Ovary (tissue), 9 donors: ENCODE measurements around the gene ATP6V1F. TPM values are rescaled to one million over a fixed set of nuclear protein-coding genes. Genes with fewer than 3 reads are reported as not detected.

Experiments used
- DNase-seq, 5 donors: peaks; one replicate each; pipeline ENCODE4 v3.0.0-alpha.2; 2019 to 2020
- H3K27ac ChIP-seq, 2 donors: fragments of 200-600 bp; one replicate each; pipeline versions ENCODE4 v1.5.1 to v1.8.0; 2019 to 2022
- H3K27me3 ChIP-seq: fragments of 200-600 bp; one replicate; pipeline ENCODE4 v1.8.0; 2022
- H3K36me3 ChIP-seq: fragments of 200-600 bp; sonication (generic); one replicate; pipeline ENCODE4 v1.5.1; 2019
- H3K4me1 ChIP-seq: one replicate; pipeline ENCODE4 v1.8.1; 2013; ENCODE audit warnings: mild to moderate bottlenecking, moderate library complexity; ENCODE audit not compliant: insufficient read depth
- H3K4me3 ChIP-seq: fragments of 200-600 bp; sonication (generic); one replicate; pipeline ENCODE4 v1.5.1; 2017
- H3K9me3 ChIP-seq, 2 donors: fragments of 200-600 bp in 1 of 2; sonication (generic) in 1 of 2; one replicate each; pipeline versions ENCODE4 v1.5.1 to v1.8.1; 2013 to 2019; ENCODE audit warnings: mild to moderate bottlenecking in 1 of 2, moderate library complexity in 1 of 2
- EP300 ChIP-seq: sonication (generic); formaldehyde crosslinking; IDR thresholded peaks from one replicate; pipeline ENCODE4 v1.6.1; 2017; ENCODE audit warnings: antibody characterized with exemption
- POLR2A ChIP-seq: fragments of 450-650 bp; IDR thresholded peaks from one replicate; pipeline ENCODE4 v1.6.1; 2017; ENCODE audit warnings: antibody characterized with exemption, mild to moderate bottlenecking, moderate library complexity
- WGBS, 3 donors: extraction: QIAGEN DNeasy Blood & Tissue Kit in 1 of 3; methylation state at CpG; one replicate each; pipeline versions ENCODE4 v1.1.5 to v1.1.7; 2013 to 2017; 5-methylcytosine and 5-hydroxymethylcytosine counted together
- intact Hi-C, 4 donors: fragments of 100-400 bp; cut with DNase I; formaldehyde crosslinking; loops; one replicate each; pipeline versions ENCODE4 v1.11.0 to v1.15.1; 2022 to 2023
- polyA plus RNA-seq, 2 donors: library from polyadenylated mRNA; stranded (reverse); fragments of 200-250 nt in 1 of 2; fragments of 350-450 nt in 1 of 2; fragmentation: Illumina TruSeq in 1 of 2; extraction: RNeasy Lipid Tissue Mini Kit (QIAGEN cat#74804) in 1 of 2; gene quantifications; one replicate each; pipeline ENCODE4 v1.2.3, GENCODE V29; 2013 to 2014
- total RNA-seq, 7 donors: library from RNA; depleted of rRNA in 2 of 7; stranded (reverse); fragments of >200 nt in 2 of 7; fragmentation: NEBNext Ultra II Directional in 3 of 7; extraction: Animal tissue kit (Norgen Biotek cat#: 25700) in 3 of 7; gene quantifications; one replicate each; pipeline versions ENCODE4 v1.1.0 to v1.2.4, GENCODE V29; 2016 to 2023
- TF ChIP-seq, protein P1 (sequence below), 3 donors: fragments of 450-650 bp in 2 of 3; fragments of 200-600 bp in 1 of 3; IDR thresholded peaks; one replicate each; pipeline versions ENCODE4 v1.5.1 to v1.8.0; 2016 to 2022; ENCODE audit warnings: antibody characterized with exemption in 3 of 3, mild to moderate bottlenecking in 1 of 3
- donor health status: DM: no; HTN: no; CAD: no; lungs with moderate emphysema.
- donor health status: DM: no; HTN: no; CAD: no.
- donor health status: Bipolar disorder and iron deficiency.
- donor health status: DM: yes; HTN: yes; CAD: no.
- donor health status: DM: no; HTN: no; CAD: no.
- donor health status: DM: yes; HTN: yes; CAD: no.

The ATP6V1F gene
- total and polyA plus RNA-seq, 9 donors: 57.3 to 128 (median 85.4) TPM

DNA sequence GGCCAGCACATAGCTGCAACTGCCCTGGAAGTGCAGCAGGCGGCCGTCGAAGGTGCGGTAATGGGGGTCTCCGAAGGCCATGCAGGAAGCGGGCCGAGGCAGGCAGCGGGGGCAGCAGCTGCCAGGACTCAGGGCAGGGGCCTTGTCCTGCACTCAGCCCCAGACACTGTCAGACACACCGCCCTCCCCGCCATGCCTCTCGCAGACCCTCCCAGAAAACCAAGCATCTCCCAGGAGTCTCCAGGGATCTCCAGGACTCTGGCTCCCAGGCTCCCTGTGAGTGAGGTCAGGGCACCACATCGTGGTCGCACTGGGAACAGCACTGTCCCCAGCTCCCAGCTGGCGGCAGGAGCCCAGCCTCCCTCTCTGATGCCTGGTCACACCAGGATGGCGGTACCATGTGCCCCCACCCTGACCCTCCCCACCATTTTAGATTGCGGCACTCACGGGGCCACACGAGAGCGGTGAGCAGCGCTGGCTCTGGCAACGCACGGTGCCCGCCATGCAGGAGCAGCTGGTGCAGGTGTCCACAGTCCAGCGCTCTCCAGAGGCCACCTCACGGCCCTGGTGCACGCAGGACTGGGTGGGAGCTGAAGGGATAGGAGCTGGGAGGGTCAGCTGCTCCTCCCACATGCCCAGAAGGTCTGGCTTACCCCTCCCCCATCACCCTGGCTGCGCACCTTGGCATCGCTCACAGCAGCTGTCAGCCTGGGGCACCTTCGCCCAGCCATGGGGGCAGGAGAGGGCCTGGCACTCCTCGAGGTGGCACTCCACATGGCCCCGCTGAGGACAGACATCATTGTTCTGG is 17.5 kb downstream of the ATP6V1F start:
- TF ChIP-seq, protein P1, sequence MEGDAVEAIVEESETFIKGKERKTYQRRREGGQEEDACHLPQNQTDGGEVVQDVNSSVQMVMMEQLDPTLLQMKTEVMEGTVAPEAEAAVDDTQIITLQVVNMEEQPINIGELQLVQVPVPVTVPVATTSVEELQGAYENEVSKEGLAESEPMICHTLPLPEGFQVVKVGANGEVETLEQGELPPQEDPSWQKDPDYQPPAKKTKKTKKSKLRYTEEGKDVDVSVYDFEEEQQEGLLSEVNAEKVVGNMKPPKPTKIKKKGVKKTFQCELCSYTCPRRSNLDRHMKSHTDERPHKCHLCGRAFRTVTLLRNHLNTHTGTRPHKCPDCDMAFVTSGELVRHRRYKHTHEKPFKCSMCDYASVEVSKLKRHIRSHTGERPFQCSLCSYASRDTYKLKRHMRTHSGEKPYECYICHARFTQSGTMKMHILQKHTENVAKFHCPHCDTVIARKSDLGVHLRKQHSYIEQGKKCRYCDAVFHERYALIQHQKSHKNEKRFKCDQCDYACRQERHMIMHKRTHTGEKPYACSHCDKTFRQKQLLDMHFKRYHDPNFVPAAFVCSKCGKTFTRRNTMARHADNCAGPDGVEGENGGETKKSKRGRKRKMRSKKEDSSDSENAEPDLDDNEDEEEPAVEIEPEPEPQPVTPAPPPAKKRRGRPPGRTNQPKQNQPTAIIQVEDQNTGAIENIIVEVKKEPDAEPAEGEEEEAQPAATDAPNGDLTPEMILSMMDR (IDR thresholded peaks at IDR 0.05): peak; percentile 35 to 64 (median 52)
- TF ChIP-seq POLR2A: no peak
- Histone ChIP-seq H3K9me3 (no peaks in the 10 kb centered on the region), H3K4me1 (no peaks in the 10 kb centered on the region), H3K4me3 (no peak overlapping the region), H3K27ac (no peak overlapping the region), H3K27me3 (no peaks in the 10 kb centered on the region), H3K36me3 (no peaks in the 10 kb centered on the region)
- WGBS, 3 donors: 33 to 42% (median 34%) methylated on average over 25 to 31 of the region's 31 CpGs
- peak; percentile 40 to 76 (median 61) for DNase-seq
- intact Hi-C loops: loop anchor here in 3 of 4 donors (5.0 to 10.0 kb wide), 5 partner anchors 265 to 408 kb away; partner anchors contain the start of gene METTL2B (in 2 of the 3)

DNA sequence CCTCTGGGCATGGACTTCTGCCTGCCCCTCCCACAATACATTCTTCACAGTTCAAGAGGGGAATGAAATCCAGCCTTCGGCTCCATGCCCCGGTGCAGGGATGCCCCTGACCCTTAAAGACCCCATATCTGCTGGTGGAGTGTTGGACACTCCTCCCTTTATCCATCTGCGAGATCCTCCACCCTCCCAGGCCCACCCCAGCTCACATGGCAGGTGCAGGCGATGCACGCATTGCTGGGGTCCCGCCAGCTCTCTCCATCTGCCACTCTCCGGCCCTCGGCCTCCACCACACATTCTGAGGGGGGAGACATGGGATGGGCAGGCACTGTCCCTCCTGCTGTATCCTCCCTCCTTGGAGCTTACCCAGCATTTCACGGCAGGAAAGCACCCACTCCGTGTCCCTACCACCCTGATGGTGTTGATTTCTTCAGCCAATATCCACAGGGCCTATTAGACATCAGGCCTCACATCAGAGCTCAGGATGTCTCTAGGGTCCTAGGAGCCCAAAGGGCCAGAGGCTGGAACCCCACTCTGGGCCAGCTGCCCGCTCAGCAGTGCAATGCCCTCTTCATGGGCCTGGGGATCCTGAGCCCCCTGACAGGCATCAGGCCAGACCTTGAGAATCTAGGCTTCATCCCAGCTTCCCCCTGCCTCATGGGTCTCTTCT is 18.3 kb downstream of the ATP6V1F start:
- H3K4me1 ChIP-seq: no peaks in the 10 kb centered on the region
- intact Hi-C loops: loop anchor here in 3 of 4 donors (5.0 to 10.0 kb wide), 4 partner anchors 274 to 409 kb away; partner anchors contain the start of gene METTL2B (in 2 of the 3)
- TF ChIP-seq, protein P1 (IDR thresholded peaks at IDR 0.05): no peak
- no peak for TF ChIP-seq POLR2A
- TF ChIP-seq EP300: no peak
- no peak overlapping the region for H3K27ac ChIP-seq
- DNase-seq: peak in 2 of 5 donors; percentile 9 to 31
- H3K4me3 ChIP-seq: no peak overlapping the region
- H3K9me3 ChIP-seq: no peaks in the 10 kb centered on the region
- no peaks in the 10 kb centered on the region for H3K27me3 ChIP-seq
- no peaks in the 10 kb centered on the region for H3K36me3 ChIP-seq
- WGBS, 3 donors: 48 to 54% (median 48%) methylated on average over 11 of the region's 11 CpGs

DNA sequence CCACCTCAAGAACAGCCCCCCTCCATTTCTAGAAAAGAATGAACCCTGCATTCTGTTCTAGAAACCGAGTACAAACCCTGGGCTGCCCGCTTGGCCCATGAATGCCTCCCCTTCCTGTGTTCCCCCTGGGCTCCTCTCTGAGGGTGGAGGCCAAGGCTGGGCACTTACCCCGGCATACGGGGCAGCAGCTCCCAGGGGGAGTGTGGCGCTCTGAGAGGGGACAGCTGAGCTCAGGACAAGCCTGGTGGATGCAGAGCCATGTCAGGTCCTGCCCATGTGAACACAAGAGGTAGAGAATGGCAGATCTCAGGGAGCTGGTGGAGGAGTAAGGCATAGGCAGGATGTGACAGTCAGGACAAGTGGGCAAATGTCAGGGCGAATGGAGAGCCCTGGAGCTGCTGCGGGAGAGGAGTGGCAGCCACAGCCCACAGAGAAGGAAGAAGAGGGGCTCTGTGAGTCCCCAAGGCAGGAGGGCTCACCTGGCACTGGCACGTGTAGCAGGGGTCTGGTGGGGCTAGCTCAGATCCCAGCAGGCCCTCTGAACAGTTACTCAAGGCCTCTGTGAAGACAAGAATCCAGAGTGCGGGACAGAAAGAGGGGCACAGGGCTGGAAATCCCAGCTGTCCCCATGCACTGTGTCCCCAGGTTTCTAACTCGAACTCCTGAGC is 18.9 kb downstream of the ATP6V1F start:
- Histone ChIP-seq H3K27me3 (no peaks in the 10 kb centered on the region), H3K36me3 (no peaks in the 10 kb centered on the region), H3K27ac (no peak overlapping the region), H3K4me1 (no peaks in the 10 kb centered on the region), H3K4me3 (no peak overlapping the region), H3K9me3 (no peaks in the 10 kb centered on the region)
- peak in 2 of 5 donors; percentile 4 to 16 for DNase-seq
- intact Hi-C loops: loop anchor here in 3 of 4 donors (5.0 to 10.0 kb wide), 4 partner anchors 274 to 409 kb away; partner anchors contain the start of gene METTL2B (in 2 of the 3)
- TF ChIP-seq POLR2A: no peak
- TF ChIP-seq, protein P1 (IDR thresholded peaks at IDR 0.05): no peak
- no peak for TF ChIP-seq EP300
- 78 to 87% (median 83%) methylated on average over 10 of the region's 10 CpGs for WGBS, 3 donors

DNA sequence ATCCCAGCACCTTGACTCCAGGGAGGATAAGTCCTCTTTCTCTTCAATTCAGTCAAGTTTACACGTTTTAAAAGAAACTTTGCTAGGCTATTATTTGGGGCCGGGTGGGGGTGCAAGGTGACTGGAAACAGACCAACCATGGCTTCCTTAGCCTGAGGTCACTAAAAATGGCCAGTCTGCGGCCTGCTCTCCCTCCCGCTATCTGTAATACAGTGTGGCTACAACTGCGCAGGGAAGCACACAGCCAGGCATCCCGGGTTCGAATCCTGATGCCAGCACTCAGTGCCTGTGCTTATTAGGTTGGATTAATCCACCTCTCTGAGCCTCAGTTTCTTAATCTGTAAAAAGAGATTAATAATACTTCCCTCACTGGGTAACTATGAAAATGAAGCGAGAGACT is 19.5 kb downstream of the ATP6V1F start:
- H3K27me3 ChIP-seq: no peaks in the 10 kb centered on the region
- intact Hi-C loops: loop anchor here in 3 of 4 donors (5.0 to 10.0 kb wide), 4 partner anchors 275 to 410 kb away; partner anchors contain the start of gene METTL2B (in 2 of the 3)

More for the DNA sequence above, 19.5 kb downstream of the ATP6V1F start:
- Histone ChIP-seq H3K36me3 (no peaks in the 10 kb centered on the region), H3K27ac (no peak overlapping the region), H3K4me3 (no peak overlapping the region), H3K9me3 (no peaks in the 10 kb centered on the region), H3K4me1 (no peaks in the 10 kb centered on the region)
- no peak for TF ChIP-seq POLR2A
- TF ChIP-seq EP300: no peak
- TF ChIP-seq, protein P1 (IDR thresholded peaks at IDR 0.05): no peak
- peak in 1 of 5 donors; percentile 9 for DNase-seq
- 85 to 87% (median 86%) methylated on average over 8 of the region's 8 CpGs for WGBS, 3 donors
